ENCODE results near the gene CD80. TPM values are rescaled to one million over a fixed set of nuclear protein-coding genes. Genes with fewer than 3 reads are reported as not detected.

The CD80 gene
- total and polyA plus RNA-seq, 5 experiments from 2014 or later: 0.16 TPM; not detected in 4

- Mint-ChIP-seq H3K9me3 (peaks cover 0 to 3% (median 0%) of the 10 kb centered on the region in 9 donors), H3K4me3 (no peak overlapping the region), H3K27ac (no peak overlapping the region), H3K27me3 (no peaks in the 10 kb centered on the region), H3K36me3 (peaks cover 0 to 6% (median 5%) of the 10 kb centered on the region in 3 donors), H3K4me1 (peaks cover 0 to 2% (median 0%) of the 10 kb centered on the region in 4 donors)
- POLR2A ChIA-PET: no interaction called here
- ATAC-seq (no peak), DNase-seq (no peak)
Measured at GRCh38 chr3:119530456-119530855, 29.0 kb downstream of the CD80 start.

DNA sequence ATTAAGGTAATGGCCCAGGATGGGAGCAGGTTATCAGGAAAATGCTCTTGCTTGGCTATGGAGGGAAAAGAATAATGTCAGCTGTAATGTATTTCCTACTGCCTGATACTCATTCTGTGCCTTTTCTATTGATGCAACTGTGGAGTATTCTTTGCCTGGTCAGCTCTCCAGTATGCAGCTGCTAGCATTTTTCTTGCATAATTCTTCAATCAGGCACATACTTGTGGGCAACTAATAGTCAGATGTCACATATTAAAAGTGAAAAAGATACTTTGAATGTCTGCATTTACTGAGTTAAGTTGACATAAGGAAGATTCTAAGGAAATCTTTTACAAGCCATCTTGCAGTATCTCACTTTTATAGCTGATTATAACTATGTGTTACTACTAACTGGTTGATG lies 29.5 kb downstream of the CD80 start:
- DNase-seq: no peak
- Mint-ChIP-seq H3K36me3 (peaks cover 0 to 12% (median 7%) of the 10 kb centered on the region in 3 donors), H3K27ac (no peak overlapping the region), H3K27me3 (no peaks in the 10 kb centered on the region), H3K4me1 (peaks cover 0 to 2% (median 0%) of the 10 kb centered on the region in 4 donors), H3K9me3 (peaks cover 0 to 3% (median 0%) of the 10 kb centered on the region in 9 donors), H3K4me3 (no peak overlapping the region)
- ATAC-seq: no peak
- POLR2A ChIA-PET: no interaction called here

- no peaks in the 10 kb centered on the region for H3K27me3 Mint-ChIP-seq
Measured at GRCh38 chr3:119527714-119528113, 31.7 kb downstream of the CD80 start.

GRCh38 chr3:119524931-119525662 lies 34.3 kb downstream of the CD80 start:
- Mint-ChIP-seq H3K9me3 (peaks cover 0 to 5% (median 0%) of the 10 kb centered on the region in 9 donors), H3K27ac (no peak overlapping the region), H3K27me3 (no peaks in the 10 kb centered on the region), H3K4me1 (peaks cover 0 to 4% (median 0%) of the 10 kb centered on the region in 4 donors), H3K4me3 (no peak overlapping the region), H3K36me3 (peaks cover 5 to 53% (median 42%) of the 10 kb centered on the region in 3 donors)
- DNase-seq (no peak), ATAC-seq (no peak)
- POLR2A ChIA-PET: no interaction called here

More at GRCh38 chr3:119527714-119528113, 31.7 kb downstream of the CD80 start:
- peaks cover 0 to 2% (median 0%) of the 10 kb centered on the region in 4 donors for H3K4me1 Mint-ChIP-seq
- DNase-seq (no peak), ATAC-seq (no peak)
- H3K36me3 Mint-ChIP-seq: peaks cover 0 to 32% (median 21%) of the 10 kb centered on the region in 3 donors
- no peak overlapping the region for H3K27ac Mint-ChIP-seq
- H3K4me3 Mint-ChIP-seq: no peak overlapping the region
- POLR2A ChIA-PET: no interaction called here
- H3K9me3 Mint-ChIP-seq: peaks cover 0 to 3% (median 0%) of the 10 kb centered on the region in 9 donors

DNA sequence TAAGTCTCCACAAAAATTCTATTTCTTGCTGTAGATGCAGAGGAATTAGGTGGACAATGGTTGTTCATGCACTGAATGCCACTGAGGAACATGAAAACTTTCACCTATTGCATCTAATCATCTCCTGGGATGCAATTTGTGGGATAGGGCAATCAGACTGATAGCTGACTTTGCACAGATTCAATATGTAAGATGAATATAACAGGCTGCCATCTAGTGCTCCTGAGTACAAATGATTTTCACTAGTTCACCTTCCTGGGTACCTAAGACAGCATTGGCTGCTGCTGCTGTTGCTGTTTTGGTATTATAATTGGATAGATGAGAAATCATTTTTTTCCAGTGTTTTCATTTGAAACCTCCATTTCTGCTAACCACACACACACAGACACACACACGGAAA lies 41.4 kb downstream of the CD80 start:
- Mint-ChIP-seq H3K27ac (no peak overlapping the region), H3K4me3 (no peak overlapping the region), H3K36me3 (peaks cover 24 to 92% (median 78%) of the 10 kb centered on the region in 3 donors), H3K4me1 (peaks cover 0 to 5% (median 0%) of the 10 kb centered on the region in 4 donors), H3K9me3 (peaks cover 0 to 11% (median 0%) of the 10 kb centered on the region in 9 donors), H3K27me3 (no peaks in the 10 kb centered on the region)
- DNase-seq (no peak), ATAC-seq (no peak)
- POLR2A ChIA-PET: no interaction called here

GRCh38 chr3:119517112-119517511 lies 42.3 kb downstream of the CD80 start:
- ATAC-seq (no peak), DNase-seq (no peak)
- POLR2A ChIA-PET: no interaction called here
- H3K27ac Mint-ChIP-seq: no peak overlapping the region
- H3K9me3 Mint-ChIP-seq: peaks cover 0 to 11% (median 0%) of the 10 kb centered on the region in 9 donors
- H3K4me1 Mint-ChIP-seq: peaks cover 0 to 7% (median 0%) of the 10 kb centered on the region in 4 donors
- H3K36me3 Mint-ChIP-seq: peaks cover 24 to 95% (median 74%) of the 10 kb centered on the region in 3 donors
- H3K4me3 Mint-ChIP-seq: no peak overlapping the region
- H3K27me3 Mint-ChIP-seq: no peaks in the 10 kb centered on the region

DNA sequence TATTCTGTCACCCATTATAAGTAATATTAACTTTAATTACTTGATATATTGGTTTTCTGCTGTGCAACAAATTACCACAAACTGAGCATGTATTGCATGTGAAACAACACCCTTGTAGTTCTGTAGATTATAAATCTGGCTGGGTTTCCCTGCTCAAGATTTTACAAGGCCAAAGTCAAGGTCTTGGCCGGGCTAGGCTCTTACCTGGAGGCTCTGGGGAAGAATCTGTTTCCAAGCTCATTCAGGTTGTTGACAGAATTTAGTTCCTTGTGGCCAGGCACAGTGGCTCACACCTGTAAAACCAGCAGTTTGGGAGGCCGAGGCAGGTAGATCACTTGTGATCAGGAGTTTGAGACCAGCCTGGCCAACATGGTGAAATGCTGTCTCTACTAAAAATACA lies 44.8 kb downstream of the CD80 start:
- DNase-seq: no peak
- Mint-ChIP-seq H3K27me3 (no peaks in the 10 kb centered on the region), H3K4me3 (no peak overlapping the region), H3K36me3 (peaks cover 15 to 90% (median 53%) of the 10 kb centered on the region in 3 donors), H3K9me3 (peaks cover 0 to 2% (median 0%) of the 10 kb centered on the region in 9 donors), H3K4me1 (peaks cover 0 to 3% (median 0%) of the 10 kb centered on the region in 4 donors), H3K27ac (no peak overlapping the region)
- no peak for ATAC-seq
- POLR2A ChIA-PET: no interaction called here

DNA sequence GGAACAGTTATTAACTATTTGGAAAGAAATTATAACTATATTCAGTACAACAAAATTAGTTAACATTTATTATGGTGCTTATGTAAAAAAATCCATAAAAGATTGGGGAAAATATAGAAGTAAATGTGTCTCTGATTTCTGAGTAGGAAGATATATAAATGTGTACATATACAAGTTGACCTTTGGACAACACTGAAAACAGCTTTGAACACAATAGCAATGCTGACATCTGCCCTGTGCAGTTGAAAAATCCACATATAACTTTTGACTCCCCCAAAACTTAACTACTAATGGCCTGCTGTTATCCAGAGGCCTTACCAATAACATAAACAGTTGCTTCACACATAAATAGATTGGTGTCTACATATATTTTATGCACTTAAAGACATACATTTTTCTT lies 48.7 kb downstream of the CD80 start:
- H3K4me3 Mint-ChIP-seq: no peak overlapping the region
- POLR2A ChIA-PET: no interaction called here
- no peaks in the 10 kb centered on the region for H3K27me3 Mint-ChIP-seq
- H3K36me3 Mint-ChIP-seq: peaks cover 21 to 88% (median 35%) of the 10 kb centered on the region in 3 donors
- H3K9me3 Mint-ChIP-seq: no peaks in the 10 kb centered on the region
- DNase-seq: no peak
- ATAC-seq: no peak
- peaks cover 18 to 29% (median 21%) of the 10 kb centered on the region in 4 donors for H3K4me1 Mint-ChIP-seq
- H3K27ac Mint-ChIP-seq: no peak overlapping the region

GRCh38 chr3:119508172-119508845 lies 51.1 kb downstream of the CD80 start:
- H3K4me3 Mint-ChIP-seq: peak overlapping the region in 1 of 10 donors; percentile 42
- H3K9me3 Mint-ChIP-seq: no peaks in the 10 kb centered on the region
- H3K4me1 Mint-ChIP-seq: peaks cover 21 to 37% (median 25%) of the 10 kb centered on the region in 4 donors
- peaks cover 22 to 88% (median 23%) of the 10 kb centered on the region in 3 donors for H3K36me3 Mint-ChIP-seq
- no peak for DNase-seq
- H3K27me3 Mint-ChIP-seq: no peaks in the 10 kb centered on the region
- ATAC-seq: no peak
- POLR2A ChIA-PET: no interaction called here
- peak overlapping the region in 7 of 10 donors; percentile 8 to 73 (median 47) for H3K27ac Mint-ChIP-seq

- no peak for ATAC-seq
- Mint-ChIP-seq H3K27ac (peak overlapping the region in 4 of 10 donors; percentile 2 to 45 (median 25)), H3K27me3 (no peaks in the 10 kb centered on the region), H3K9me3 (no peaks in the 10 kb centered on the region), H3K36me3 (peaks cover 18 to 84% (median 23%) of the 10 kb centered on the region in 3 donors), H3K4me3 (no peak overlapping the region), H3K4me1 (peaks cover 19 to 40% (median 25%) of the 10 kb centered on the region in 4 donors)
- DNase-seq: no peak
- POLR2A ChIA-PET: no interaction called here
Measured at GRCh38 chr3:119507404-119507803, 52.0 kb downstream of the CD80 start.

DNA sequence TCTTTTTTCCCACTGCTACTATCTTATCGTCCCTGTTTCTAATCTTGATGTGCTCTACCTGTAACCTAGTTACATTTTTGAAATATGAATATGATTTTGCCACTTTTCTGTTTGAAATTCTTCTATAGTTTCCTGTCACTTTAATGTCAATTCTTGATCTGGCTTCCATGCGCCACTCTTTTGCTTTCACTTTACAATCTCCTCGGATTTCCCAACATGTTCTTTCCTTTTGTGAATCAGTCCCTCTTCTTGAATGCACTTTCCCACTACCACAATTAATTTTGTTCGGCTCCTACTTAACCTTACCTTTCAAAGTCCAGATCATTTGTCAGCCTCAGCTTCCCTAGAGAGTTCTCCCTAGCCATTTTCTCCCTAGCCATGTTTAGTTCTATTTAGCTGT lies 52.8 kb downstream of the CD80 start:
- Mint-ChIP-seq H3K4me1 (peaks cover 20 to 42% (median 27%) of the 10 kb centered on the region in 4 donors), H3K27me3 (no peaks in the 10 kb centered on the region)

GRCh38 chr3:119500901-119501300 lies 58.5 kb downstream of the CD80 start:
- no peak for DNase-seq
- Mint-ChIP-seq H3K27ac (peak overlapping the region in 2 of 10 donors; percentile 4 to 36), H3K27me3 (no peaks in the 10 kb centered on the region), H3K4me1 (peaks cover 15 to 46% (median 42%) of the 10 kb centered on the region in 4 donors), H3K4me3 (peak overlapping the region in 7 of 10 donors; percentile 5 to 99 (median 42)), H3K36me3 (peaks cover 3 to 33% (median 6%) of the 10 kb centered on the region in 3 donors), H3K9me3 (no peaks in the 10 kb centered on the region)
- no peak for ATAC-seq
- POLR2A ChIA-PET: interaction anchor here (1.2 kb wide), 1 partner anchor 37 kb away, joined by 3 read pairs; the partner anchor contains the start of gene TMEM39A

More for the DNA sequence above, 52.8 kb downstream of the CD80 start:
- peaks cover 18 to 80% (median 23%) of the 10 kb centered on the region in 3 donors for H3K36me3 Mint-ChIP-seq
- H3K9me3 Mint-ChIP-seq: no peaks in the 10 kb centered on the region
- ATAC-seq (no peak), DNase-seq (no peak)
- peak overlapping the region in 4 of 10 donors; percentile 10 to 87 (median 24) for H3K27ac Mint-ChIP-seq
- peak overlapping the region in 5 of 10 donors; percentile 6 to 60 (median 34) for H3K4me3 Mint-ChIP-seq
- POLR2A ChIA-PET: interaction anchor here (0.6 kb wide), 2 partner anchors 56 to 267 kb away, joined by 3 to 4 read pairs; no protein-coding TSS in a partner anchor
